ENCODE measurements around the gene RHBDF2. TPM values are rescaled to one million over a fixed set of nuclear protein-coding genes. Genes with fewer than 3 reads are reported as not detected.
A peak's percentile ranks its signal among the peaks of the same experiment; 100 is the strongest.

The RHBDF2 gene
- total RNA-seq, 1 experiment from 2014 or later = 36.2 TPM

- no peak for DNase-seq (ENCODE audit: low spot score)
Observed at GRCh38 chr17:76461765-76462555, 39.3 kb downstream of the RHBDF2 start.

- no peak for DNase-seq (ENCODE audit: low spot score)
Observed at GRCh38 chr17:76459674-76460073, 41.5 kb downstream of the RHBDF2 start.

GRCh38 chr17:76458580-76459490 lies 42.4 kb downstream of the RHBDF2 start:
- DNase-seq (ENCODE audit: low spot score) = peak; percentile 40

- no peak for DNase-seq (ENCODE audit: low spot score)
Observed at GRCh38 chr17:76453431-76453743, 47.8 kb downstream of the RHBDF2 start.

- DNase-seq (ENCODE audit: low spot score) = peak; percentile 79
Observed at GRCh38 chr17:76452660-76453430, 48.4 kb downstream of the RHBDF2 start, which contains the start of gene UBE2O. TSS of gene UBE2O (minus strand) at chr17:76453152. CDS start at chr17:76453141, 11 bp downstream.

GRCh38 chr17:76452127-76452659 lies 49.0 kb downstream of the RHBDF2 start:
- no peak for DNase-seq (ENCODE audit: low spot score)

- no peak for DNase-seq (ENCODE audit: low spot score)
Observed at GRCh38 chr17:76451506-76451905, 49.7 kb downstream of the RHBDF2 start.

- DNase-seq (ENCODE audit: low spot score) = no peak
Observed at GRCh38 chr17:76449126-76449525, 52.1 kb downstream of the RHBDF2 start.

- peak; percentile 45 for DNase-seq (ENCODE audit: low spot score)
Observed at GRCh38 chr17:76447931-76448652, 53.1 kb downstream of the RHBDF2 start.

GRCh38 chr17:76446449-76447231 lies 54.6 kb downstream of the RHBDF2 start:
- DNase-seq (ENCODE audit: low spot score) = peak; percentile 92

- no peak for DNase-seq (ENCODE audit: low spot score)
Observed at GRCh38 chr17:76445697-76446448, 55.4 kb downstream of the RHBDF2 start.

GRCh38 chr17:76444518-76445311 lies 56.5 kb downstream of the RHBDF2 start:
- DNase-seq (ENCODE audit: low spot score) = no peak

- DNase-seq (ENCODE audit: low spot score) = no peak
Observed at GRCh38 chr17:76442341-76443338, 58.6 kb downstream of the RHBDF2 start.

GRCh38 chr17:76441686-76442340 lies 59.4 kb downstream of the RHBDF2 start:
- no peak for DNase-seq (ENCODE audit: low spot score)

- DNase-seq (ENCODE audit: low spot score) = no peak
Observed at GRCh38 chr17:76440751-76441362, 60.4 kb downstream of the RHBDF2 start.

GRCh38 chr17:76439314-76439928 lies 61.8 kb downstream of the RHBDF2 start:
- no peak for DNase-seq (ENCODE audit: low spot score)

All from A172 (cell line).